ENCODE measurements around the gene ALOX12B. TPM values are rescaled to one million over a fixed set of nuclear protein-coding genes. Genes with fewer than 3 reads are reported as not detected.

ALOX12B gene
- total and polyA plus RNA-seq, 2 of the 8 experiments (the other 6 are each of a cell fraction or from before 2014, with no cell fraction given) = 0.86 TPM; not detected in 1

DNA sequence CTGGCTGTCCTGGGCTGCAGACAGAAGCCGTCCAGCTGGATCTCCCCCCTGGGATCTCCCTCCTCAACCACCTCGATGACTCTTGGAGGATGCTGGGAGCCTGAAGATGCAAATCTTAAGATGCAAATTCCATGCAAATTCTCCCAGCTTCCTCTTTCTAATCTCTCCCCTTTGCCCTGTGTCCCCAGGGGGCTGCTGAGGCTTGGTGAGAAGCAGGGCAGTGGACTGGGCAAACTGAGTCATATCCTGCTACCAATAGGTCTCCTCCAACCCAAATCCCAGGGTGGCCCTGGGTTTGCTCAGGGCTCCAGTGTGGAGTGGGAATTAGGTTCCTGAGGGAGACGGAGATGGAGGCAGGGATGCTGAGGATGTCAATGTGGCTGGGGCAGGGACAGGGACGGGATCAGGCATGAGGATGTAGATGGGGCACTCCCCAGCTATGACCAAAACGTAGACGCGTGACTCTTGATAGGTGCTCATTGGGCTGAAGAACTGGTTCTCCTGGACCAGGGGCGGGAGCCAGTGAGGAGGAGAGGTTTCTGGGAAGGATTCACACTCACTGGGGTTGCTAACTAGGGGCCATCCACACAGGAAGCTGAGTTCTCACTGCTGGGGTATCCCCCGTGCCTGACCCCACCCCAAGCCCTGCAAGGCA lies 3.6 kb upstream of the ALOX12B start:
- no peak overlapping the region for H2BK120ac ChIP-seq (replicated peaks; ENCODE audit: low read depth, low read length)
- peaks cover 0 to 10% (median 4%) of the 10 kb centered on the region in 4 experiments; a peak in 4 of 7 replicates for H3K27me3 ChIP-seq (replicated peaks in 1 of 4; ENCODE audit: control insufficient read depth in 3 of 4, extremely low read depth in 1 of 4, insufficient read depth in 3 of 4, low read length in 3 of 4)
- WGBS, 2 experiments (ENCODE audit: extremely low coverage in 1 of 2, insufficient coverage in 1 of 2, insufficient read length in 1 of 2, insufficient replicate concordance in 2 of 2, low coverage in 1 of 2, low lambda C conversion rate in 2 of 2, missing lambda C conversion rate in 1 of 2) = 86% methylated on average over 7 of the region's 9 CpGs; no CpG with 5 or more reads in 1 of the 2 experiments
- CTCF ChIA-PET (ENCODE audit: partially characterized antibody) = interaction anchor here (1.4 to 13.6 kb wide), 5 partner anchors 15 to 235 kb away, joined by 3 to 501 read pairs (median 72); partner anchors contain the start of gene ALOXE3
- no peaks in the 10 kb centered on the region; the same call in 1 of the 2 replicates for H3K23me2 ChIP-seq (ENCODE audit: low read depth, low read length)
- no peak overlapping the region for H3K4me2 ChIP-seq (ENCODE audit: insufficient read depth in 1 of 2, low read depth in 2 of 2, low read length in 2 of 2)
- H3K9ac ChIP-seq (replicated peaks in 1 of 4; ENCODE audit: extremely low read depth in 1 of 4, low read depth in 3 of 4, low read length in 3 of 4) = no peak overlapping the region
- peak overlapping the region; percentile 34; the same call in 1 of the 2 replicates for H2AK5ac ChIP-seq (ENCODE audit: low read depth, low read length)
- H3K18ac ChIP-seq (ENCODE audit: extremely low read depth, low read length) = no peak overlapping the region
- H3K56ac ChIP-seq (replicated peaks; ENCODE audit: insufficient read length, low read depth, low read length) = no peak overlapping the region
- H3K4me3 ChIP-seq (ENCODE audit: extremely low read depth in 1 of 4, insufficient read depth in 2 of 4, low read depth in 3 of 4, low read length in 4 of 4) = no peak overlapping the region
- H2BK20ac ChIP-seq (ENCODE audit: low read length) = no peak overlapping the region
- H3K4ac ChIP-seq (replicated peaks; ENCODE audit: insufficient read length, low read depth, low read length) = no peak overlapping the region
- no peak overlapping the region; the same call in 1 of the 2 replicates for H4K8ac ChIP-seq (ENCODE audit: extremely low read depth, insufficient read depth, low read length)
- DNase-seq (ENCODE audit: low read depth in 1 of 2, low spot score in 2 of 2) (no peak), FAIRE-seq (no peak)
- H3K27ac ChIP-seq (ENCODE audit: low read depth, low read length) = no peak overlapping the region
- no peaks in the 10 kb centered on the region for H3K79me1 ChIP-seq (ENCODE audit: low read depth, low read length)
- no peaks in the 10 kb centered on the region for H3K9me3 ChIP-seq (ENCODE audit: insufficient read depth in 2 of 2, low read depth in 1 of 2, low read length in 1 of 2)
- H2AFZ ChIP-seq (ENCODE audit: low read length) = no peak overlapping the region
- no peaks in the 10 kb centered on the region for H3K36me3 ChIP-seq (ENCODE audit: control insufficient read depth in 2 of 4, insufficient read depth in 4 of 4, low read length in 3 of 4)
- H4K91ac ChIP-seq (replicated peaks; ENCODE audit: insufficient read length, low read length) = no peak overlapping the region
- H3K4me1 ChIP-seq (replicated peaks in 1 of 4; ENCODE audit: control insufficient read depth in 3 of 4, insufficient read depth in 4 of 4, low read length in 3 of 4) = peaks cover 0 to 7% (median under 1%) of the 10 kb centered on the region in 4 experiments; a peak in 5 of 7 replicates
- no peak overlapping the region for H2BK15ac ChIP-seq (ENCODE audit: low read length)
- POLR2A ChIA-PET (ENCODE audit: partially characterized antibody) = interaction anchor here (1.0 to 1.3 kb wide), 4 partner anchors 19 to 159 kb away, joined by 3 to 4 read pairs (median 4); partner anchors contain the start of gene PFAS
- no peak overlapping the region for H3K23ac ChIP-seq (ENCODE audit: insufficient read length)
- H3K14ac ChIP-seq (ENCODE audit: insufficient read length) = no peak overlapping the region
- H4K5ac ChIP-seq (ENCODE audit: insufficient read length, low read depth, low read length) = no peak overlapping the region
- no peak overlapping the region for H2BK5ac ChIP-seq (ENCODE audit: low read depth, low read length)
- H2BK12ac ChIP-seq (ENCODE audit: low read depth, low read length) = peak overlapping the region; percentile 80; the same call in 1 of the 2 replicates
- H4K20me1 ChIP-seq (replicated peaks in 1 of 2; ENCODE audit: control insufficient read depth in 1 of 2, insufficient read depth in 2 of 2, low read length in 2 of 2) = no peaks in the 10 kb centered on the region
- no peaks in the 10 kb centered on the region for H3K79me2 ChIP-seq (ENCODE audit: control insufficient read depth in 1 of 2, insufficient read depth in 2 of 2, low read length in 2 of 2)
- TF ChIP-seq TAF1 (IDR thresholded peaks at IDR 0.05; ENCODE audit: low read depth, low read length) (no peak), BCL11A (IDR thresholded peaks at IDR 0.05; ENCODE audit: low read depth in 2 of 2, low read length in 2 of 2) (no peak), GTF2F1 (IDR thresholded peaks at IDR 0.05; ENCODE audit: borderline replicate concordance, low read depth, low read length) (no peak), NRF1 (IDR thresholded peaks at IDR 0.05; ENCODE audit: low read depth, low read length) (no peak), SP4 (IDR thresholded peaks at IDR 0.05; ENCODE audit: low read length) (no peak), CTBP2 (IDR thresholded peaks at IDR 0.05; ENCODE audit: borderline replicate concordance, insufficient read depth, insufficient read length, low read length) (no peak), HDAC6 (IDR thresholded peaks at IDR 0.05; ENCODE audit: low read depth, low read length) (no peak), CHD2 (IDR thresholded peaks at IDR 0.05; ENCODE audit: low read length) (no peak), JUND (IDR thresholded peaks at IDR 0.05; ENCODE audit: low read length) (no peak), KDM5A (IDR thresholded peaks at IDR 0.05; ENCODE audit: low read length) (no peak), SIRT6 (IDR thresholded peaks at IDR 0.05; ENCODE audit: low read length) (no peak), SP2 (IDR thresholded peaks at IDR 0.05; ENCODE audit: low read length) (no peak)
- TF ChIP-seq, protein P1, sequence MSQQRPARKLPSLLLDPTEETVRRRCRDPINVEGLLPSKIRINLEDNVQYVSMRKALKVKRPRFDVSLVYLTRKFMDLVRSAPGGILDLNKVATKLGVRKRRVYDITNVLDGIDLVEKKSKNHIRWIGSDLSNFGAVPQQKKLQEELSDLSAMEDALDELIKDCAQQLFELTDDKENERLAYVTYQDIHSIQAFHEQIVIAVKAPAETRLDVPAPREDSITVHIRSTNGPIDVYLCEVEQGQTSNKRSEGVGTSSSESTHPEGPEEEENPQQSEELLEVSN (IDR thresholded peaks at IDR 0.05) = no peak
